HCT116 (cell line): ENCODE data around the gene SEC23IP. TPM values are rescaled to one million over a fixed set of nuclear protein-coding genes. Genes with fewer than 3 reads are reported as not detected.

Source experiments
- ATAC-seq: fragments of 200-7000 bp; cut with Tn5 transposase; 2 replicates; pipeline ENCODE4 v1.9.1; 2020; ENCODE audit warnings: mild to moderate bottlenecking, moderate library complexity
- BruUV-seq: library from RNA; stranded (reverse); fragments of 400-500 nt; replicated peaks from 2 replicates; lab custom pipeline; 2021; lab: Mats Ljungman, UMichigan
- CTCF ChIA-PET: fragments of 300-600 bp; sonication (Branson Sonifier 250); formaldehyde crosslinking; loops from one replicate; lab custom pipeline; 2021; ENCODE audit warnings: antibody characterized with exemption; lab: Charles Lee
- POLR2A ChIA-PET: fragments of 300-600, 350-600 bp; sonication (Branson Sonifier 250); formaldehyde crosslinking; loops from one replicate; lab custom pipeline; 2021; ENCODE audit warnings: antibody characterized with exemption; lab: Charles Lee
- RAD21 ChIA-PET, 2 experiments: fragments of 300-600 bp; sonication (Branson Sonifier 250); formaldehyde crosslinking; loops; one replicate each; lab custom pipeline; 2023; ENCODE audit warnings: low total read pairs in 2 of 2; ENCODE audit not compliant: uncharacterized antibody in 2 of 2, unreplicated experiment in 2 of 2, low non-redundant PET in 1 of 2; lab: Charles Lee
- DNase-seq: peaks from one replicate; pipeline ENCODE4 v3.0.0-alpha.2; 2010; ENCODE audit warnings: low read depth, low spot score
- H2AFZ ChIP-seq: fragments of 200-600 bp; shearing (Covaris generic), sonication (generic); 2 replicates; pipeline ENCODE4 v1.6.1; 2017; ENCODE audit warnings: low read depth, mixed run types, mixed read lengths, antibody characterized with exemption, low read length; ENCODE audit not compliant: poor library complexity, severe bottlenecking
- H3K27ac ChIP-seq: 2 replicates; pipeline ENCODE4 v1.5.1; 2012; ENCODE audit warnings: low read depth, low read length
- H3K27me3 ChIP-seq: fragments of 200-600 bp; sonication (generic); 2 replicates; pipeline ENCODE4 v1.6.1; 2016; ENCODE audit warnings: mixed run types, low read length, mixed read lengths; ENCODE audit not compliant: insufficient read depth
- H3K36me3 ChIP-seq, 2 experiments: fragments of 200-500 bp in 1 of 2; fragments of 200-600 bp in 1 of 2; sonication (Bioruptor generic) in 1 of 2; sonication (generic) in 1 of 2; 2 replicates each; pipeline versions ENCODE4 v1.5.1 to v1.6.1; 2014 to 2016; ENCODE audit warnings: low read length in 2 of 2, inconsistent platforms in 1 of 2, mixed read lengths in 1 of 2, mixed run types in 1 of 2; ENCODE audit not compliant: insufficient read depth in 2 of 2, control insufficient read depth in 1 of 2
- H3K4me1 ChIP-seq, 2 experiments: fragments of 200-600 bp in 1 of 2; sonication (generic) in 1 of 2; 2 replicates each; pipeline versions ENCODE4 v1.5.1 to v1.6.1; 2012 to 2017; ENCODE audit warnings: low read length in 2 of 2, inconsistent platforms in 1 of 2, mild to moderate bottlenecking in 1 of 2, mixed read lengths in 1 of 2, mixed run types in 1 of 2, moderate library complexity in 1 of 2; ENCODE audit not compliant: insufficient read depth in 2 of 2, control insufficient read depth in 1 of 2
- H3K4me2 ChIP-seq: fragments of 200-600 bp; sonication (generic); 2 replicates; pipeline ENCODE4 v1.6.1; 2017; ENCODE audit warnings: mixed run types, low read length, mixed read lengths
- H3K4me3 ChIP-seq, 2 experiments: fragments of 200-600 bp in 1 of 2; sonication (generic) in 1 of 2; replicated peaks in 1 of 2; 2 replicates each; pipeline ENCODE4 v1.5.1; 2011 to 2016; ENCODE audit warnings: low read length in 2 of 2, control low read depth in 1 of 2, low read depth in 1 of 2, mild to moderate bottlenecking in 1 of 2, mixed read lengths in 1 of 2, mixed run types in 1 of 2
- H3K79me2 ChIP-seq: fragments of 200-600 bp; sonication (generic); 2 replicates; pipeline ENCODE4 v1.6.1; 2017; ENCODE audit warnings: mild to moderate bottlenecking, mixed run types, low read length, moderate library complexity, mixed read lengths; ENCODE audit not compliant: insufficient read depth
- H3K9ac ChIP-seq: fragments of 200-600 bp; sonication (generic); 2 replicates; pipeline ENCODE4 v1.6.1; 2016; ENCODE audit warnings: low read length, mixed read lengths
- H3K9me2 ChIP-seq: fragments of 200-600 bp; sonication (generic), shearing (Covaris generic); 2 replicates; pipeline ENCODE4 v1.6.1; 2017; ENCODE audit warnings: mixed run types, mild to moderate bottlenecking, moderate library complexity; ENCODE audit not compliant: insufficient read depth
- H3K9me3 ChIP-seq, 2 experiments: fragments of 200-500 bp in 1 of 2; fragments of 200-600 bp in 1 of 2; sonication (Bioruptor generic) in 1 of 2; sonication (generic) in 1 of 2; 2 replicates each; pipeline ENCODE4 v1.6.1; 2014 to 2017; ENCODE audit warnings: low read length in 2 of 2, mixed read lengths in 2 of 2, inconsistent platforms in 1 of 2, low read depth in 1 of 2, mild to moderate bottlenecking in 1 of 2, mixed run types in 1 of 2, moderate library complexity in 1 of 2; ENCODE audit not compliant: control insufficient read depth in 1 of 2, insufficient read depth in 1 of 2
- H4K20me1 ChIP-seq: fragments of 200-600 bp; sonication (generic), shearing (Covaris generic); 2 replicates; pipeline ENCODE4 v1.6.1; 2017; ENCODE audit warnings: mixed run types, mild to moderate bottlenecking, moderate library complexity; ENCODE audit not compliant: insufficient read depth
- ATF3 ChIP-seq: IDR thresholded peaks from 2 replicates; pipeline ENCODE4 v1.6.1; 2012
- CBX3 ChIP-seq: IDR thresholded peaks from 2 replicates; pipeline ENCODE4 v1.6.1; 2012; ENCODE audit warnings: low read depth
- CTCF ChIP-seq, 3 experiments: fragments of 200-600 bp in 1 of 3; sonication (generic) in 1 of 3; IDR thresholded peaks in 2 of 3; conservative IDR thresholded peaks in 1 of 3; 2 replicates each; pipeline ENCODE4 v1.5.1; 2012 to 2017; ENCODE audit warnings: low read depth in 2 of 3, low read length in 2 of 3, antibody characterized with exemption in 1 of 3, borderline replicate concordance in 1 of 3, control low read depth in 1 of 3, mild to moderate bottlenecking in 1 of 3, mixed read lengths in 1 of 3, mixed run types in 1 of 3, moderate library complexity in 1 of 3; ENCODE audit not compliant: insufficient read depth in 1 of 3
- EGR1 ChIP-seq: IDR thresholded peaks from 2 replicates; pipeline ENCODE4 v1.6.1; 2012; ENCODE audit warnings: low read depth
- EZH2phosphoT487 ChIP-seq: fragments of 200-600 bp; IDR thresholded peaks from 2 replicates; pipeline ENCODE4 v1.6.1; 2018; ENCODE audit warnings: antibody characterized with exemption, borderline replicate concordance
- JUND ChIP-seq: IDR thresholded peaks from 2 replicates; pipeline ENCODE4 v1.6.1; 2012
- MAX ChIP-seq: IDR thresholded peaks from 2 replicates; pipeline ENCODE4 v1.6.1; 2012
- POLR2A ChIP-seq: IDR thresholded peaks from 2 replicates; pipeline ENCODE4 v1.7.0; 2011; ENCODE audit warnings: borderline replicate concordance; ENCODE audit not compliant: insufficient read depth, insufficient read length; ENCODE audit errors: extremely low read depth
- POLR2AphosphoS5 ChIP-seq: IDR thresholded peaks from 2 replicates; pipeline ENCODE4 v1.6.1; 2011; ENCODE audit warnings: mild to moderate bottlenecking, low read depth, low read length, moderate library complexity
- RAD21 ChIP-seq: IDR thresholded peaks from 2 replicates; pipeline ENCODE4 v1.6.1; 2012; ENCODE audit warnings: low read depth, mild to moderate bottlenecking
- REST ChIP-seq: IDR thresholded peaks from 2 replicates; pipeline ENCODE4 v1.6.1; 2012; ENCODE audit warnings: low read depth
- SIN3A ChIP-seq: IDR thresholded peaks from 2 replicates; pipeline ENCODE4 v1.6.1; 2012; ENCODE audit warnings: low read depth
- SP1 ChIP-seq: IDR thresholded peaks from 2 replicates; pipeline ENCODE4 v1.6.1; 2012; ENCODE audit warnings: low read depth
- SRF ChIP-seq: IDR thresholded peaks from 2 replicates; pipeline ENCODE4 v1.6.1; 2012; ENCODE audit warnings: low read depth
- TCF7L2 ChIP-seq: IDR thresholded peaks from 2 replicates; pipeline ENCODE4 v1.7.0; 2011; ENCODE audit warnings: borderline replicate concordance, inconsistent platforms; ENCODE audit not compliant: insufficient read depth, insufficient read length; ENCODE audit errors: extremely low read depth
- YY1 ChIP-seq: IDR thresholded peaks from 2 replicates; pipeline ENCODE4 v1.6.1; 2011; ENCODE audit warnings: low read length, low read depth, moderate library complexity, mild to moderate bottlenecking; ENCODE audit not compliant: insufficient replicate concordance; ENCODE audit errors: extremely low read depth
- ZBTB33 ChIP-seq: IDR thresholded peaks from 2 replicates; pipeline ENCODE4 v1.6.1; 2011; ENCODE audit warnings: mild to moderate bottlenecking, low read length, moderate library complexity; ENCODE audit not compliant: insufficient replicate concordance; ENCODE audit errors: extremely low read depth
- ZFX ChIP-seq: fragments of 450-650 bp; IDR thresholded peaks from 2 replicates; pipeline ENCODE4 v1.6.1; 2017
- ZNF274 ChIP-seq: fragments of 200-500 bp; sonication (Bioruptor generic); IDR thresholded peaks from 2 replicates; pipeline ENCODE4 v1.6.1; 2014; ENCODE audit warnings: mild to moderate bottlenecking, low read depth, low read length, inconsistent platforms
- intact Hi-C: fragments of 100-400 bp; cut with micrococcal nuclease; formaldehyde crosslinking; loops from 2 replicates; pipeline ENCODE4 v1.10.0; 2022
- total RNA-seq: library from RNA; stranded (reverse); gene quantifications from one replicate; pipeline ENCODE4 v1.2.1, GENCODE V29; 2021; ENCODE audit not compliant: unreplicated experiment

SEC23IP gene
- total RNA-seq, 1 experiment from 2014 or later, result 122 TPM

- H3K9ac ChIP-seq, result no peak overlapping the region
- ATAC-seq, result peak; percentile 40; the same call in 1 of the 2 replicates
- no peak overlapping the region for H3K4me2 ChIP-seq
- H3K4me3 ChIP-seq, result no peak overlapping the region
- TF ChIP-seq MAX, result no peak
- TF ChIP-seq SP1, result no peak
- no peak for TF ChIP-seq TCF7L2
- TF ChIP-seq EZH2phosphoT487, result no peak
- no peak for TF ChIP-seq ZFX
- TF ChIP-seq ZNF274, result no peak
- TF ChIP-seq RAD21, result no peak
- TF ChIP-seq REST, result no peak
- TF ChIP-seq ATF3, result no peak
- TF ChIP-seq SRF, result no peak
- TF ChIP-seq EGR1, result no peak
- no peak for TF ChIP-seq CTCF (IDR thresholded peaks at IDR 0.05 in 2 of 3, conservative IDR thresholded peaks at IDR 0.05 in 1 of 3; ENCODE audit: borderline replicate concordance in 1 of 3, insufficient read depth in 1 of 3, low read depth in 2 of 3, low read length in 2 of 3)
- no peak for TF ChIP-seq ZBTB33
- no peak for TF ChIP-seq CBX3
- TF ChIP-seq JUND, result no peak
- no peak for TF ChIP-seq SIN3A
- no peak for TF ChIP-seq YY1
- TF ChIP-seq POLR2A, result no peak
- TF ChIP-seq POLR2AphosphoS5, result no peak
- H3K36me3 ChIP-seq, result no peaks in the 10 kb centered on the region
- no TSS peak for BruUV-seq
- H4K20me1 ChIP-seq, result no peaks in the 10 kb centered on the region
- ChIA-PET RAD21 (no interaction called here), POLR2A (no interaction called here), CTCF (no interaction called here)
- H2AFZ ChIP-seq, result no peak overlapping the region
- peaks cover 22% of the 10 kb centered on the region for H3K27me3 ChIP-seq
- DNase-seq, result no peak
- intact Hi-C loops, result no loop called here
- H3K9me2 ChIP-seq, result no peaks in the 10 kb centered on the region
- no peaks in the 10 kb centered on the region for H3K79me2 ChIP-seq
- no peaks in the 10 kb centered on the region for H3K4me1 ChIP-seq
- no peak overlapping the region for H3K27ac ChIP-seq
- H3K9me3 ChIP-seq, result no peaks in the 10 kb centered on the region
Measured at GRCh38 chr10:119989966-119990365, 97.4 kb downstream of the SEC23IP start.
